Measurements from ENCODE around the gene HDAC4. TPM values are rescaled to one million over a fixed set of nuclear protein-coding genes. Genes with fewer than 3 reads are reported as not detected.
A peak's percentile ranks its signal among the peaks of the same experiment; 100 is the strongest.
"Not testable (repeated sequence)": the region's sequence is repeated elsewhere in the genome, so short reads cannot be mapped to it uniquely, and the experiment has no call there.

The HDAC4 gene
- total RNA-seq, 1 donor from 2014 or later, result 20.4 TPM

GRCh38 chr2:239050252-239050649 is 350.6 kb downstream of the HDAC4 start:
- no peak for FAIRE-seq
- DNase-seq (ENCODE audit: low spot score in 2 of 2), result no peak

- DNase-seq (ENCODE audit: low spot score in 2 of 2) (no peak), FAIRE-seq (no peak)
These were observed 351.2 kb downstream of the HDAC4 start for GRCh38 chr2:239049421-239050251.

- DNase-seq (ENCODE audit: low spot score in 2 of 2) (no peak), FAIRE-seq (no peak)
These were observed 352.1 kb downstream of the HDAC4 start for GRCh38 chr2:239048736-239049135.

- DNase-seq (ENCODE audit: low spot score in 2 of 2), result no peak
- no peak for FAIRE-seq
These were observed 353.0 kb downstream of the HDAC4 start for GRCh38 chr2:239047861-239048260.

DNA sequence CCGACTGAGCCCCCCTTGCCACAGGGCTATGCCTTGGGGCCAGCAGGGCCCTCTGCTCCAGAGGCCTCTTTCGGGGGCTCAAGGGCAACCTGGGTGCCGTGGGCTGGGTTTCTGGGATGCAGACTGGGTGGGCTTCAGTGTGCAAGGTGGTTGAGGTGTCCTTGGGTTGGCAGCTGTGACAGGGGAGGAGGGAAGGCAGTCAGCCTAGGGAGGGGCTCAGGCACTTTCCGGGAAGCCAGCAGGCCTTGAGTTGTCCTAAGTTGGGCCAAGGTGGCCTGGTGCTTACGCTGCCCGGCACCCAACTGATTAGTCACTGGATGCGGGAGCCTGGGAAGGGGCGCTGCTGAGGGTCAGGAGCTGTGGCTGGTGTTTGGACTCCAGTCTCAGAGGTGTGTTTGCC is 353.4 kb downstream of the HDAC4 start:
- no peak for FAIRE-seq
- no peak for DNase-seq (ENCODE audit: low spot score in 2 of 2)

GRCh38 chr2:239046822-239047221 is 354.0 kb downstream of the HDAC4 start:
- DNase-seq (ENCODE audit: low spot score in 2 of 2), result no peak
- FAIRE-seq, result no peak

GRCh38 chr2:239044336-239044735 is 356.5 kb downstream of the HDAC4 start:
- DNase-seq (ENCODE audit: low spot score in 2 of 2), result no peak

DNA sequence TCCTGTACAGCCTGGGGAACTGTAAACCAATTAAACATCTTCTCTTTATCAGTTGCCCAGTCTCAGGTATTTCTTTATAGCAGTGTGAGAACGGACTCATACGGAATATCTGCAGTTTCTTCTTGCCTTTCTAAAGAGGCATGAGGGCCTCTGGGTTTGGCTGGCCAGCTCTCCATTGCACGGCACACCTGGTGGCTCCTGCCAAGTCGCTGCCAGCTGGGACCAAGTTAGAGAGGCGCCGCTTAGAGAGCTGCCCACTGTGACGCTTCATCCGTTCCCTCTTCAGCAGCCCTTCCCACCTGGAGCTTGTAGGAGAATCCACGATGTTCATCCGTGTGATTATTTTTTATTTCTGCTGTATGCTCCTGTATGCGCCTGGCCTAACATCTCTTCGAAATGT is 357.5 kb downstream of the HDAC4 start:
- no peak for DNase-seq (ENCODE audit: low spot score in 2 of 2)
- FAIRE-seq, result no peak

More at GRCh38 chr2:239044336-239044735, 356.5 kb downstream of the HDAC4 start:
- FAIRE-seq, result no peak

DNA sequence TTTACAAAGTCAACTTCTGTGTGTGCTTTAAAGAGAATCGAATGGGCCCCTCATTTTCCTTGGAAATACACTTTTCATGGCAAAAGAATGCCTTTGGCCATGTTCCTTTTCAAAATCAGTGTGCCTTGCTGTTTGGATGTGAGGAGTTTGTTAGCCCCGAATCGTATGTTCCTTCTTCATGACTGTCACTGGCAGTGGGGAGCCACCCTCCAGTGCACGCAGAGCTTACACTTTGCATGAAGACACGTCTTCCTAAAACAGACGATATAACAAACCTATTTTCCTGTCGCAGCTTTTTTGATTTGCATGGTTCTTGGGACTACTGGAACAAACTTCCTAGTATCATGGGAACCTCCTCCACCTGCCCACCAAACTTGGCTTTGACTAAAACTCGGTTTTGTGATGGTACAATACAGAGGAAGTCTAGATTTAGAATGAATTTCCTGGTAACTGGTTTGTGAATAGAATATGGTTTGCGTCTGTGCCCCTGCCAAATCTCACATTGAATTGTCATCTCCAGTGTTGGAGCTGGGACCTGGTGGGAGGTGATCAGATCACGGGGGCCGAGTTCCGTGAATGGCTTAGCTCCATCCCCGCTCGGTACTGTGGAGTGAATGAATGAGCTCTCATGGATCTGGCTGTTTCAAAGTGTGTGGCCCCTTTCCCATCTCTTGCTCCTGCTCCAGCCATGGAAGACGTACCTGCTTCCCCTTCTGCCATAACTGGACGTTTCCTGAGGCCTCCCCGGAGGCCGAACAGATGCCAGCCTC is 358.1 kb downstream of the HDAC4 start:
- no peak for DNase-seq (ENCODE audit: low spot score in 2 of 2)
- FAIRE-seq, result no peak

- no peak for DNase-seq (ENCODE audit: low spot score in 2 of 2)
- FAIRE-seq, result no peak
These were observed 358.8 kb downstream of the HDAC4 start for GRCh38 chr2:239042046-239042445.

GRCh38 chr2:239041062-239041461 is 359.8 kb downstream of the HDAC4 start:
- no peak for FAIRE-seq

GRCh38 chr2:239040152-239040761 is 360.6 kb downstream of the HDAC4 start:
- DNase-seq (ENCODE audit: low spot score in 2 of 2), result peak in 1 of 2 donors; percentile 60
- FAIRE-seq, result no peak

More at GRCh38 chr2:239041062-239041461, 359.8 kb downstream of the HDAC4 start:
- no peak for DNase-seq (ENCODE audit: low spot score in 2 of 2)

DNA sequence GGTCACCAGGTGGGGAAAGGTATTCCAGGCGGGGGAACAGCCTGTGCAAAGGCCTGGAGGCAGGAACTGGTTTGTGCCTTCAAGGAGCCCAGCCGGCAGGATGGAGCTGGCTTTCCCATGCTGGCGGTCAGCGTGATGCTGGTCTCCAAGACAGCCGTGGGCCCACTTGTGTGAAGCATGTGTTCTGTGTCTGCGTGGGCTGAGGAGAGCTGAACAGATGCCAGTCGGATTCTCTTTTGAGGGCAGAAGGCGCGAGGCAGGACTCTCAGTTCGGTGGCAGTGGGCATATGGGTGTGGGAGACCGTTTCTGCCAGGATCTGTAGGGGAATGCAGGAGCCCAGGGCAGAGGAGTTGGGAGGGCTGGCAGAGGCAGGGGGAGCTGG is 361.4 kb downstream of the HDAC4 start:
- no peak for FAIRE-seq
- no peak for DNase-seq (ENCODE audit: low spot score in 2 of 2)

DNA sequence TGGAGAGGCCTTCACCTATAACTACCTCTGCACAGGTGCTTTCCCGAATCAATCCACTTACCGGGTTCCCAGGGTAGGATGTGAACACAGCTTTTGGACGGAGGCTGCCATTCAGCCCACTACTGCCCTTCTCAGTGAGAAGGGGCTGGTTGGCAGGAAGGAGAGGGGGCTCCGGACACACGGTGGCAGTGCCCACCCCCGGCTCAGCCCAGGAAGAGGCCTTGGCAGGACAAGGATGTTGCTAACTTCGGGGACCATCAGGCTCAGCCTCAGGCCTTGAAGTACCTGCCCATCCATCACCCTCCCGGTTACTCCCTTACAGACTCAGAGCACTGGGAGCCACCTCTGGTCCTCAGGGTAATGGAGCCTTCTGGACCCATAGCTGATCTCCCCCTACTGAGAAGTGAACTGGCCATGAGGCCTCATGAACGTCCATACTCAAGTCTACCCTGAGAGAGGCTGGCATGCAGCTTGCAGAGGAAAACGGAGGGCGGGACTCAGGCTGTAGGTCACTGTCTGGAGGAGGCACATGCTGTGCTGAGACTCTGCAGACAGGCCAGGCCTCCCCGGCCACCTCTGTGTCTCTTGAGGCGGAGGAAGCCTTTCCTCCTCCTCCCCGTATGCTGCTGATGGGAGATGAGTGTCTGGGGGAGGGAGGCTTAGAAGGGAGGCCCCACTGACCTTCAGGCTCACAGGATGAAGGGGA is 361.9 kb downstream of the HDAC4 start:
- DNase-seq (ENCODE audit: low spot score in 2 of 2), result no peak
- FAIRE-seq, result no peak

DNA sequence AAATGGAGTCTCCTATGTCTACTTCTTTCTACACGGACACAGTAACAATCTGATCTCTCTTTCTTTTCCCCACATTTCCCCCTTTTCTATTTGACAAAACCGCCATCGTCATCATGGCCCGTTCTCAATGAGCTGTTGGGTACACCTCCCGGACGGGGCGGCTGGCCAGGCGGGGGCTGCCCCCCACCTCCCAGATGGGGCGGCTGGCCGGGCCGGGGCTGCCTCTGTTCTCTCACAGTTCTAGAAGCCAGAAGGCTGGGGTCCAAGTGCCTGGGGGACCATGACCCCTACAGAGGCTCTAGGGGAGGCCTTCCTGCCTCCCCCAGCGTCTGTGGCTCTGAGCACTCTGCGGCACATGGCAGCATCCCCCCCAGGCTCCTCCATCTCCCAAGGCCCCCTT is 362.5 kb downstream of the HDAC4 start:
- not testable (repeated sequence) for FAIRE-seq; DNase-seq (ENCODE audit: low spot score in 2 of 2)

DNA sequence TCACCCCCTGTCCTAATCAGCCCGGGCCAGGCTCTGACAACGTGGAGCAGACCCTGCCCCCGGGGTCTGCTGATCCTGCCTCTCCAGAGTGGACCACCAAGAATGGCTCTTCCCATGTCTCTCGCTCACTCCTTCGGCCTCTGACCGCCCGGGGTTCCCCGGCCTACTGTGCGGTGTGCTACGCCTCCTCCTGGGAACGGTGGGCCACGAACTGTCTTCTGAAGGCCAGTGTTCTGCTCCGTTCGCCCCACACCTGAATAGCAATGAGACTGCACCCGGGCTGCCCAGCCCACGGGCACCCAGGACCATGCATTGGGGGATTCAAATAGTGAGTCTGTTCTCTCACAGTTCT is 363.3 kb downstream of the HDAC4 start:
- FAIRE-seq (no peak), DNase-seq (ENCODE audit: low spot score in 2 of 2) (no peak)

GRCh38 chr2:239036819-239037558 is 363.8 kb downstream of the HDAC4 start:
- FAIRE-seq, result no peak
- no peak for DNase-seq (ENCODE audit: low spot score in 2 of 2)

DNA sequence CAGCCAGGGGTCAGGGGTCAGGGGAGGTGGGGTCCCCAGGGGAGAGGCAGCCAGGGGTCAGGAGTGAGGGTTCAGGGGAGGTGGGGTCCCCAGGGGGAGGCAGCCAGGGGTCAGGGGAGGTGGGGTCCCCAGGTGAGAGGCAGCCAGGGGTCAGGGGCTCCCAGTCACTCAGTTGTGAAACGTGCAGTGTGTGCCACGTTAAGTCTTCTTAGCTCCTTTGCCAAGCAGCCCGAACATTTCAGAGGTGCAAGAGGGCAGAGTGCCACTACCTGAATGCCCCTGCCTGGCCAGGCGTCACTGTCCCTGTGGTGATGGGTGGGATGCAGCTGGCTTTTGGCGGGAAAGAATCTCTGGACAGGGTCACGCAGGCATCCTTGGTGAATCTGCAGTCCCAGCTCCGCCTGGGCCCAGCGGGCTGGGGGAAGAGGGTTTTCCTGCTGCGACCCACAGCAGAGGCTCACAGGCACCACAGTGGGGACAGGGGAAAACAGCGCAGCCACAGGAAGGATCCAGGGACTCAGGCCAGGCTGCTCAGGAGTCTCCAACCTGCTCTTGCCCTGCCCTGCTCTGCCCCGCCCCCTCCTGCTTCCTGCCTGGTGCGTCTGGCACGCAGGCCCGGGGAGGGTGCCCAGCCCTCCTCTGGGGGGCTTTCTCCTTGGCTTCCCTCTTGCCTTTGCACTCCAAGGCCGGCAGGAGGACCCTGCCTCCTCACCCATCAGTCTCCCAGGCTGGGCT is 364.7 kb downstream of the HDAC4 start:
- FAIRE-seq (no peak), DNase-seq (ENCODE audit: low spot score in 2 of 2) (no peak)

DNA sequence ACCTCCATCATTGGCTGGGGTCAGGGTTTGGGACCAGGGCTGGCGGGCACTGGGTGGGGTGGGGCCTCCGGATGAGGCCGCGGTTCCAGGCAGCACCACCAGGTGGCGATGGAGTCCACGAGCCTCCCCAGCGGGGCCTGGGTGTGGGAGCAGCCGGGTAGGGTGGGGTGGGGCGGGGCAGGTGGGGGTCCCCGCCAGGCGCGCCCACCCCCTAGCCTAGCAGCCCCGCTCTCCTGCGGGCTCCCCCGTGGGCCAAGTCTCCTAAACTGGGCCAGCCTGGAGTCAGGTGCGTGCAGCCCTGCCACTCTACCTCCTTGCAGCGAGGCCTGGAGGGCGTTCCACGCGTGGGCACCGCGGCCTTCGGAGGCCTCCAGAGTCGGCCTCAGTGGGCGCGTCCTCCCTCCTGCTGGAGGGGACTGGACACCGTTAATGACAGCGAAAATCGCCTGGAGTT is 365.4 kb downstream of the HDAC4 start:
- DNase-seq (ENCODE audit: low spot score in 2 of 2) (peak; percentile 88 to 90), FAIRE-seq (no peak)
